ENCODE results near the gene SHISAL1. TPM values are rescaled to one million over a fixed set of nuclear protein-coding genes. Genes with fewer than 3 reads are reported as not detected.

SHISAL1 gene
- total RNA-seq, 1 experiment from 2014 or later, result not detected

- no peak for DNase-seq (ENCODE audit: low spot score)
Measured at GRCh38 chr22:44194569-44194968, 118.2 kb downstream of the SHISAL1 start.

Other genes starting within 250 kb of the SHISAL1 start
- not detected in 2 replicates for gene PARVG, start 132.0 kb downstream of the SHISAL1 start, total RNA-seq (2014; rRNA removed; shearing (Covaris generic))
- 8.9 and 9.8 TPM in 2 replicates for gene RTL6, start 185.3 kb upstream of the SHISAL1 start, total RNA-seq (2014; rRNA removed; shearing (Covaris generic))